ENCODE measurements around the gene RHBDD1.

The RHBDD1 gene

DNA sequence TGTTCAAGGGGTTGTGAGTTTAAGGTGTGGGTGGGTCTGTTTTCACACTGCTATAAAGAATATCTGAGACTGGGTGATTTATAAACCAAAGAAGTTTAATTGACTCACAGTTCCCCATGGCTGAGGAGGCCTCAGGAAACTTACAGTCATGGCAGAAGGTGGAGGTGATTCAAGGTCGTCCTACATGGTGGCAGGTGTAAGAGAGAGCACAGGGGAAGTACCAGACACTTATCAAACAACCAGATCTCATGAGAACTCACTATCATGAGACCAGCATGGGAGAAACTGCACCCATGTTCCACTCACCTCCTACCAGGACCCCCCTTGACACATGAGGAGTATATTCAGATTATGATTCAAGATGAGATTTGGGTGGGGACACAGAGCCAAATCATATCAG is 38.0 kb downstream of the RHBDD1 start:
- Histone ChIP-seq H3K27ac (ENCODE audit: poor library complexity, severe bottlenecking) (no peak overlapping the region), H3K36me3 (ENCODE audit: low read depth) (no peaks in the 10 kb centered on the region), H3K27me3 (ENCODE audit: insufficient read depth, poor library complexity, severe bottlenecking) (no peaks in the 10 kb centered on the region), H3K4me3 (ENCODE audit: severe bottlenecking) (no peak overlapping the region), H3K4me1 (ENCODE audit: insufficient read depth, poor library complexity, severe bottlenecking) (no peaks in the 10 kb centered on the region), H3K9me3 (ENCODE audit: severe bottlenecking) (no peaks in the 10 kb centered on the region)
- TF ChIP-seq CTCF (IDR thresholded peaks at IDR 0.05; ENCODE audit: poor library complexity, severe bottlenecking): no peak
- DNase-seq (ENCODE audit: low spot score): no peak
- ATAC-seq (ENCODE audit: low read depth): no peak

DNA sequence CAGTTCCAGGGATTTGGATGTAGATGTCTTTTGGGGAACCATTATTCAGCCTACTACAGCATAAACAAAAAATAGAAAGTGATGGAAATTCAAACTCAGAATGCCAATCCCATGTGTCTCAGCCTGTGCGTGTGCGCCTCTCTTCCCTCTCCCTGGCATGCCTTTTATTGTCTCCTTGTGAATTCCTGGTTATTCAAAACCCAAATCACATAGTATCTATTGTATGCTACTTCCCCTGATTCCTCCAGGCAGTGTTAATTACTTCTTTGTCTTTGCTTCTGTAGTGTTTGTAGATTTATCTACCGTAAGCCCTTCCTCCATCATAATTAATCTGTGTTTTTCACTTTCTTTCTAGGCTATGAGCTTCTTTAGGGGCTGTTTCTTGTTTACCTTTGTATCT is 38.9 kb downstream of the RHBDD1 start:
- Histone ChIP-seq H3K27me3 (ENCODE audit: insufficient read depth, poor library complexity, severe bottlenecking) (no peaks in the 10 kb centered on the region), H3K27ac (ENCODE audit: poor library complexity, severe bottlenecking) (no peak overlapping the region), H3K9me3 (ENCODE audit: severe bottlenecking) (no peaks in the 10 kb centered on the region), H3K36me3 (ENCODE audit: low read depth) (no peaks in the 10 kb centered on the region), H3K4me1 (ENCODE audit: insufficient read depth, poor library complexity, severe bottlenecking) (no peaks in the 10 kb centered on the region), H3K4me3 (ENCODE audit: severe bottlenecking) (no peak overlapping the region)
- no peak for TF ChIP-seq CTCF (IDR thresholded peaks at IDR 0.05; ENCODE audit: poor library complexity, severe bottlenecking)
- DNase-seq (ENCODE audit: low spot score) (no peak), ATAC-seq (ENCODE audit: low read depth) (no peak)

- H3K27me3 ChIP-seq (ENCODE audit: insufficient read depth, poor library complexity, severe bottlenecking): no peaks in the 10 kb centered on the region
- DNase-seq (ENCODE audit: low spot score) (no peak), ATAC-seq (ENCODE audit: low read depth) (no peak)
- no peak for TF ChIP-seq CTCF (IDR thresholded peaks at IDR 0.05; ENCODE audit: poor library complexity, severe bottlenecking)
- no peak overlapping the region for H3K27ac ChIP-seq (ENCODE audit: poor library complexity, severe bottlenecking)
- no peaks in the 10 kb centered on the region for H3K36me3 ChIP-seq (ENCODE audit: low read depth)
- H3K4me1 ChIP-seq (ENCODE audit: insufficient read depth, poor library complexity, severe bottlenecking): no peaks in the 10 kb centered on the region
- H3K9me3 ChIP-seq (ENCODE audit: severe bottlenecking): no peaks in the 10 kb centered on the region
- H3K4me3 ChIP-seq (ENCODE audit: severe bottlenecking): no peak overlapping the region
Observed at GRCh38 chr2:226875438-226876225, 39.8 kb downstream of the RHBDD1 start.

GRCh38 chr2:226877491-226877890 is 41.6 kb downstream of the RHBDD1 start:
- ATAC-seq (ENCODE audit: low read depth) (no peak), DNase-seq (ENCODE audit: low spot score) (no peak)
- Histone ChIP-seq H3K9me3 (ENCODE audit: severe bottlenecking) (no peaks in the 10 kb centered on the region), H3K27ac (ENCODE audit: poor library complexity, severe bottlenecking) (no peak overlapping the region), H3K4me1 (ENCODE audit: insufficient read depth, poor library complexity, severe bottlenecking) (no peaks in the 10 kb centered on the region), H3K4me3 (ENCODE audit: severe bottlenecking) (no peak overlapping the region), H3K36me3 (ENCODE audit: low read depth) (no peaks in the 10 kb centered on the region), H3K27me3 (ENCODE audit: insufficient read depth, poor library complexity, severe bottlenecking) (no peaks in the 10 kb centered on the region)
- TF ChIP-seq CTCF (IDR thresholded peaks at IDR 0.05; ENCODE audit: poor library complexity, severe bottlenecking): no peak

GRCh38 chr2:226881287-226881686 is 45.4 kb downstream of the RHBDD1 start:
- no peak for TF ChIP-seq CTCF (IDR thresholded peaks at IDR 0.05; ENCODE audit: poor library complexity, severe bottlenecking)
- no peak for DNase-seq (ENCODE audit: low spot score)
- H3K9me3 ChIP-seq (ENCODE audit: severe bottlenecking): no peaks in the 10 kb centered on the region

More at GRCh38 chr2:226881287-226881686, 45.4 kb downstream of the RHBDD1 start:
- H3K27me3 ChIP-seq (ENCODE audit: insufficient read depth, poor library complexity, severe bottlenecking): no peaks in the 10 kb centered on the region
- no peak for ATAC-seq (ENCODE audit: low read depth)
- no peak overlapping the region for H3K4me3 ChIP-seq (ENCODE audit: severe bottlenecking)
- no peaks in the 10 kb centered on the region for H3K4me1 ChIP-seq (ENCODE audit: insufficient read depth, poor library complexity, severe bottlenecking)
- H3K36me3 ChIP-seq (ENCODE audit: low read depth): no peaks in the 10 kb centered on the region
- H3K27ac ChIP-seq (ENCODE audit: poor library complexity, severe bottlenecking): no peak overlapping the region

Data from RWPE2 (cell line).